Lower leg skin (tissue), 4 donors: ENCODE data around the gene LIN9. TPM values are rescaled to one million over a fixed set of nuclear protein-coding genes. Genes with fewer than 3 reads are reported as not detected.

Source experiments
- DNase-seq, 2 donors: peaks; one replicate each; pipeline ENCODE4 v3.0.0-alpha.2; 2019; ENCODE audit warnings: low spot score in 2 of 2
- H3K4me3 ChIP-seq: fragments of 200-600 bp; sonication (generic); 2 replicates; pipeline ENCODE4 v1.5.1; 2017; ENCODE audit warnings: mild to moderate bottlenecking, low read depth; ENCODE audit not compliant: poor library complexity, severe bottlenecking
- CTCF ChIP-seq, 3 donors: fragments of 450-650 bp; IDR thresholded peaks; one replicate each; pipeline ENCODE4 v1.5.1; 2016; ENCODE audit warnings: antibody characterized with exemption in 3 of 3, mild to moderate bottlenecking in 3 of 3, moderate library complexity in 2 of 3
- POLR2A ChIP-seq, 2 donors: fragments of 450-650 bp; IDR thresholded peaks; one replicate each; pipeline ENCODE4 v1.6.1; 2016 to 2017; ENCODE audit warnings: antibody characterized with exemption in 2 of 2, mild to moderate bottlenecking in 1 of 2, moderate library complexity in 1 of 2
- WGBS, 2 donors: methylation state at CpG; one replicate each; pipeline ENCODE4 v1.1.5; 2018; 5-methylcytosine and 5-hydroxymethylcytosine counted together
- intact Hi-C: fragments of 100-400 bp; cut with DNase I; formaldehyde crosslinking; loops from one replicate; pipeline ENCODE4 v1.15.0; 2023; ENCODE audit warnings: low total_unique reads
- total RNA-seq, 4 donors: library from RNA; depleted of rRNA; stranded (reverse); fragments of >200 nt; gene quantifications; one replicate each; pipeline ENCODE4 v1.1.0, GENCODE V29; 2016

LIN9 gene
- total RNA-seq, 4 donors from 2014 or later, result 3.8 to 5.7 (median 4.9) TPM

GRCh38 chr1:226222686-226223085 is 86.3 kb downstream of the LIN9 start:
- 92 to 96% methylated on average over 10 of the region's 10 CpGs for WGBS, 2 donors
- H3K4me3 ChIP-seq, result no peak overlapping the region
- intact Hi-C loops, result no loop called here
- no peak for DNase-seq
- no peak for TF ChIP-seq POLR2A (IDR thresholded peaks at IDR 0.05)
- TF ChIP-seq CTCF (IDR thresholded peaks at IDR 0.05), result no peak

GRCh38 chr1:226220473-226221189 is 88.3 kb downstream of the LIN9 start:
- no peak for TF ChIP-seq CTCF (IDR thresholded peaks at IDR 0.05)
- no peak for TF ChIP-seq POLR2A (IDR thresholded peaks at IDR 0.05)
- no peak for DNase-seq
- intact Hi-C loops, result no loop called here
- no peak overlapping the region for H3K4me3 ChIP-seq
- 52 to 57% methylated on average over 11 of the region's 11 CpGs for WGBS, 2 donors

GRCh38 chr1:226217273-226217672 is 91.7 kb downstream of the LIN9 start:
- DNase-seq, result no peak
- WGBS, 2 donors, result 72 to 83% methylated on average over 10 of the region's 10 CpGs
- no peak overlapping the region for H3K4me3 ChIP-seq
- TF ChIP-seq CTCF (IDR thresholded peaks at IDR 0.05), result no peak
- no peak for TF ChIP-seq POLR2A (IDR thresholded peaks at IDR 0.05)
- intact Hi-C loops, result no loop called here

- intact Hi-C loops, result no loop called here
- WGBS, 2 donors, result 69 to 74% methylated on average over 5 of the region's 5 CpGs
- DNase-seq, result no peak
- no peak for TF ChIP-seq CTCF (IDR thresholded peaks at IDR 0.05)
- no peak for TF ChIP-seq POLR2A (IDR thresholded peaks at IDR 0.05)
- H3K4me3 ChIP-seq, result no peak overlapping the region
Measured at GRCh38 chr1:226216056-226216455, 92.9 kb downstream of the LIN9 start.

GRCh38 chr1:226215239-226215638 is 93.7 kb downstream of the LIN9 start:
- DNase-seq, result no peak
- H3K4me3 ChIP-seq, result no peak overlapping the region
- WGBS, 2 donors, result 68 to 75% methylated on average over 5 of the region's 5 CpGs
- no peak for TF ChIP-seq CTCF (IDR thresholded peaks at IDR 0.05)
- TF ChIP-seq POLR2A (IDR thresholded peaks at IDR 0.05), result no peak
- intact Hi-C loops, result no loop called here

GRCh38 chr1:226212545-226212944 is 96.4 kb downstream of the LIN9 start:
- no peak for TF ChIP-seq POLR2A (IDR thresholded peaks at IDR 0.05)
- TF ChIP-seq CTCF (IDR thresholded peaks at IDR 0.05), result no peak
- intact Hi-C loops, result no loop called here
- 84 to 85% methylated on average over 8 of the region's 8 CpGs for WGBS, 2 donors
- no peak for DNase-seq
- no peak overlapping the region for H3K4me3 ChIP-seq
